Erythroblast (primary cell): ENCODE results near the gene CD300E.

Source experiments
- GATA1 ChIP-seq: IDR thresholded peaks from 2 replicates; pipeline ENCODE4 v1.6.1; 2011; ENCODE audit warnings: low read depth, mild to moderate bottlenecking, control low read depth, low read length, moderate library complexity
- POLR2A ChIP-seq: IDR thresholded peaks from 2 replicates; pipeline ENCODE4 v1.6.1; 2011; ENCODE audit warnings: mild to moderate bottlenecking, low read length

DNA sequence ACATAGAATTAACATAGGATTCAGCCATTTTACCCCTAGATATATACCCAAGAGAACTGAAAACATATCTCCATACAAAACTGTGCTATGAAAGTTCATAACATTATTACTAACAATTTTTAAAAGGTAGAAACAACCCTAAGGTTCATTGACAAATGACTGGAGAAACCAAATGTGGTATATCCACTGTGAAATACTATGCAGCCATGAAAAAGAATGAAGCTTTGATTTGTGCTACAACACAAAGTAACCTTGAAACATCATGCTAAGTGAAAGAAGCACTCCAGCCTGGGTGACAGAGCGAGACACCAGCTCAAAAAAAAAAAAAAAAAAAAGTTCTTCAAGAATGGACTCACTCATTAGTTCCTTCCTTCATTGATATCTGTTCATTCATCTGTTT lies 32.0 kb downstream of the CD300E start:
- TF ChIP-seq POLR2A (no peak), GATA1 (no peak)
